CD4-positive, alpha-beta T cell treated with Interleukin-4 for 1 hour (primary cell): ENCODE results near the gene PRR15L.
"Not testable (repeated sequence)": the region's sequence is repeated elsewhere in the genome, so short reads cannot be mapped to it uniquely, and the experiment has no call there.

Experiments
- DNase-seq, 2 donors: peaks; one replicate each; pipeline ENCODE4 v3.0.0-alpha.2; 2020 to 2022

The PRR15L gene

GRCh38 chr17:47956791-47957590 lies 692 bp downstream of the PRR15L start:
- DNase-seq, result no peak

- DNase-seq, result no peak
Observed at GRCh38 chr17:47955497-47956461, 1.9 kb downstream of the PRR15L start.

GRCh38 chr17:47953909-47954308 lies 3.8 kb downstream of the PRR15L start:
- DNase-seq, result no peak

- no peak for DNase-seq
Observed at GRCh38 chr17:47952171-47953021, 5.3 kb downstream of the PRR15L start.

DNA sequence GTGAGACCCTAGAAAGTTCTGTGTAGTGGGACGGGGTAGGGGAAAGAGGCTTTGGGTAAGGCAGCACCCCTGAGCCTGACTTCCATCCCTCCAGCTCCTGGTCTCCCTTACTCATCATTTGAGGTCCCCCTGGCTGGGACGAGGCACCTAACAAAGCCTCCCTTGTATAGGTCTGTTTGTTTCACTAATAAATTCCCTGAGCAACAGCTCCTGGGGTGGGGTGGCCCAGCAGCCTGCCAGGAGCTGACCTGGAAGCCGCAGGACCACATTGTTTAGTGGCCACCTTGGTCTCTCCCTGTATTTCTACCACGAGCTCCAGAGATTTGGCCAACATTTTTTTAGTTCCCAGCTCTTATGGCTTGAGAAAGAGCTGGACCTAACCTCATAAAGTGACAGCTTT lies 7.2 kb downstream of the PRR15L start:
- DNase-seq, result no peak

DNA sequence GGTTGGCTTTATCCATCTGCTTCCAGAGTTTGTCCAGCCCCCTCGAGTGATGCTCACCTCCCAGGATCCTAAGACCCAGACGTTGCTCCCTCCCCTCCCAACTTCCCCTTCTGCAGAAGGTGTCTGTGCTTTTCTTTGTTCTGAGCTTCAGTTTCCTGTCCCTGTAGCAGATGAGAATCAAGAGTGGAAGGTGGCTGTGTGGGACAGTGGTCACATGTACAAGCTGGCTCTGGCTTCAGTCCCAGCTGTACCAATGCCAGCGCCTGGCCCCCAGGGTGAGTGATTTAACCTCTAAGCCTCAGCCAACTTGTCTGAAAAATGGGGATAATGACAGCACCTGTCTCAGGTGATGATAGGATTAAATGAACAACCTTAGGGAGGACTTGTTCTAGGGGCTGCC lies 7.7 kb downstream of the PRR15L start:
- peak in 1 of 2 donors; percentile 19 for DNase-seq

GRCh38 chr17:47949197-47949759 lies 8.4 kb downstream of the PRR15L start:
- peak; percentile 76 to 79 for DNase-seq

GRCh38 chr17:47948706-47949196 lies 8.9 kb downstream of the PRR15L start:
- no peak for DNase-seq

- DNase-seq, result peak; percentile 77 to 81
Observed at GRCh38 chr17:47946929-47947397, 10.7 kb downstream of the PRR15L start.

DNA sequence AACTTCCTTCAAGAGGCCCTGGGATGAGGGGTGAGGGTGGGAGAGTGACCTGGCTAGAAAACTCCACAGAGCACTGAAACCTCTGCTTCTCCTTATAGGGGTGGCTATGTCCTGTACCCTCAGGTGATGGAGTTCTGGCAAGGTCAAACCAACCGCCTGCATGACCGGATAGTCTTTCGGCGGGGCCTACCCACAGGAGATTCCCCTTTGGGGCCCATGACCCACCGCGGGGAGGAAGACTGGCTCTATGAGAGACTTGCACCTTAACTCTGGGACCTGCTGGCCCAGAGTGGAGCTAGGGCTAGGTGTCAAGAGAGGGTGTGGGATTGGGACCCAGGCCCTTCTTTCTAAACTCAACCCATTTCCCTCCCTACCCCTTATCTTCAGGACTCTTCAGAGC lies 11.2 kb downstream of the PRR15L start:
- DNase-seq, result no peak

GRCh38 chr17:47945529-47946508 lies 11.9 kb downstream of the PRR15L start:
- no peak for DNase-seq

DNA sequence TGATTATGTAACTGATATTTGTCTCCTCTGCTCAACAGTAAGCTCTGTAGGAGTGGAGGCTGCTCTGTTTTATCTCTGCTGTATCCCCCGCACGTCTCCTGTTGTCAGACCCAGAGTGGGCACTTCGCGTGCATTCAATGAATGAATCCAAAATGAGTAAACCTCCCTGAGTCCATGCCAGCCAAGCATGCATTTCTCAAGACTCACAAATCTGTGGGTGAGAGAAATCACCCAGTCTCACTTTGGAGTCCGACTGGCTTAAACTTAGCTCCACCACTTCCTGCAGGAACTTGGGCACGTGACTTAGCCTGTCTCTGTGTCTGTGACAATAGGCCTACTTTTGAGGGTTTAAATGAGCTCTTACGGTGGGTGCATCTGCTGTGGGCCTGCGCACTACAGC lies 12.6 kb downstream of the PRR15L start:
- DNase-seq, result peak; percentile 18 to 19

- DNase-seq, result no peak
Observed at GRCh38 chr17:47942568-47942967, 15.1 kb downstream of the PRR15L start.

DNA sequence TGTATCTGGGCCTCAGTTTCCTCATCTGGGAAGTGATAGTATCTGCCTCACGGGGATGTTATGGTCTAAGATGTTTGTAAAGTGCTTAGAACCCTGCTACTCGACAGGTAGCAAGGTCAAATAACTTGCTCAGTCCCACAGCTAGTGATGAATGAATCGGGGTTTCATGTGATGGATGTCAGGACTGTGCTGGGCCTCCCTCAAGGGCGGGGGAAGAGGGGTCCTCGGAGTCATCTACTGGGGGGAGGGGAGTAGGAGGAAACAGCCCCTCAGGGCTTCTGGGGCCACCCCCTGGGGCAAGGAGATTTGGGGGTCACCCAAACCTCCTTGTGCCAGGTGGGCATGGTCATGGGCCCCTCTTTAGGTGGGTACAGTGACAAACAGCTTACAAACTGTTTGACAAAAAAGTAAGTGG lies 15.6 kb downstream of the PRR15L start:
- no peak for DNase-seq

GRCh38 chr17:47941246-47942095 lies 16.2 kb downstream of the PRR15L start, which contains the start of gene PNPO:
Gene PNPO (plus strand): TSS chr17:47941571. CDS start chr17:47941676, 105 bp downstream.
- peak; percentile 95 to 97 for DNase-seq

GRCh38 chr17:47937941-47938340 lies 19.7 kb downstream of the PRR15L start:
- no peak for DNase-seq

DNA sequence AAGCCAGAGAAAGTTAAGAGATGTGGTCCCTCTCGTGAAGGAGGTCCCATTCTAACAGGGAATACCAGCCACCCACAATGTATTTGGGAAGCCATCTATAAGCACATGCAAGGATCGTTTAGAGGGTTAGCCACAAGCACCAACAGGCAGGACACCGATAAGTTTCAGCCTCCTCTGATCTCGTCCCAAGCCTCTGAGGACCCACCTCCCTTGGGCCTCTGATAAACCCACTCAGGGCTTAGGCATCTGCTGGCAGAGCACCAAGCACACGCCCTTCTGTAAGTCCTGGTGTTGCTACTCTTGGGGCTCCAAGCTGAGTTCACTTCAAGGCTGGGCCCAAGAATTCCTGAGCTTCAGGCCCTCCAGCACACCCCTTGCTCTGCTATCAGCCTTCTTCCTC lies 21.7 kb downstream of the PRR15L start:
- DNase-seq, result no peak

DNA sequence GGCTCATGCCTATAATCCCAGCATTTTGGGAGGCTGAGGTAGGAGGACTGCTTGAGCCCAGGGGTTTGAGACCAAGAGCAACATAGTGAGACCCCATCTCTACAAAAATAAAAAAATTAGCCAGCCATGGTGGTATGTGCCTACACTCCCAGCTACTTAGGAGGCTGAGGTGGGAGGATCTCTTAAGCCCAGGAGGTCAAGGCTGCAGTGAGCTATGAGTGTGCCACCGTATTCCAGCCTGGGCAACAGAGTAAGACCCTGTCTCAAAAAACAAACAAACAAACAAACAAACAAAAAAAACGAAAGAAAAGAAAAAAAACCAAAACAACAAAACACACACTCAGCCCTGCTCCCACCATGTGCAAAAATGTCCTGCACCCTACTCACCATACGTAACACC lies 22.2 kb downstream of the PRR15L start:
- DNase-seq, result not testable (repeated sequence)

DNA sequence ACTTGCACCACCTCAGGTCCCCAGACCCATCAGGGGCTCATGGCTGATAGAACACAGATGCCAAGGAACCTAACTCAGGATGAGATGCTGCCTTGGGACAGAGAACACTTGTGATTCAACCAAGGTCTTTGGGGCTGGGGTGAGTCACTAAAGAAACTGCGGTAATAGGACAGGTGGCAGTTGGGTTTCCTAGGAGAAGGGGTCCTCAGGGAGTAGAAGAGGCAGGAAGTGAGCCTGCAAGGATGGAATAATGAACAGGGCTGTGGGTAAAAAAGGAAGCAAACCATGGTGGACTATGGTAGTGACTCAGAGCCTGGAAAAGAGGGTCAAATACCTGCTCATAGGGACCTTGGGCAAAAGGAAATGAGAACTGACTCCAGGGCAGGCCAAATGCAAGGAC lies 22.8 kb downstream of the PRR15L start:
- DNase-seq, result no peak

- DNase-seq, result no peak
Observed at GRCh38 chr17:47931848-47932247, 25.8 kb downstream of the PRR15L start.
